Measurements from ENCODE around the gene ANKRD45. TPM values are rescaled to one million over a fixed set of nuclear protein-coding genes. Genes with fewer than 3 reads are reported as not detected.

The ANKRD45 gene
- total RNA-seq, 1 donor from 2014 or later, result not detected

DNA sequence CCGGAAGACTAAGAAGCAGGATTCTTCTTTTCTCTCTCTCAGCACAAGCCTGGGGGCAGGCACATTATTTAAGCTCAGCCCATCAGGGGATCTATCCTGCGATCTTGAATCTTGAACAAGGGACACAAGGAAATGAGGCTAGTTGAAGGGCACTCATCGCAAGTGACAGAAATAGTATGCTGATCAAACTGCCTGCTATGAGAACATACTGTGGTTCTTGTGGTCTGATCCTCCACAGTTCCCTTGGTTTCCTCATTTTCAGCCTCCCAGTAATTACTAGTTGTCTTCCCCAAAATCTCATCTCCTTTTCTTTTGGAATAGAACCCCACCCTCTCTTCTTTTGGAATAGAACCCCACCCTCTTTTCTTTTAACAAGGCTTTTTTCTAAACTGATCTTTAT, 6.5 kb downstream of the ANKRD45 start:
- DNase-seq (no peak), ATAC-seq (ENCODE audit: low read depth) (no peak)
- H3K4me1 Mint-ChIP-seq, result no peaks in the 10 kb centered on the region
- no peak overlapping the region for H3K27ac Mint-ChIP-seq
- CTCF ChIA-PET, result no interaction called here
- H3K9me3 Mint-ChIP-seq, result no peaks in the 10 kb centered on the region
- peaks cover 13% of the 10 kb centered on the region for H3K27me3 Mint-ChIP-seq
- POLR2A ChIA-PET, result no interaction called here
- H3K4me3 Mint-ChIP-seq, result no peak overlapping the region
- intact Hi-C loops (cut with micrococcal nuclease), result no loop called here
- no peaks in the 10 kb centered on the region for H3K36me3 Mint-ChIP-seq (ENCODE audit: low read depth)
- TF ChIP-seq, protein P1, sequence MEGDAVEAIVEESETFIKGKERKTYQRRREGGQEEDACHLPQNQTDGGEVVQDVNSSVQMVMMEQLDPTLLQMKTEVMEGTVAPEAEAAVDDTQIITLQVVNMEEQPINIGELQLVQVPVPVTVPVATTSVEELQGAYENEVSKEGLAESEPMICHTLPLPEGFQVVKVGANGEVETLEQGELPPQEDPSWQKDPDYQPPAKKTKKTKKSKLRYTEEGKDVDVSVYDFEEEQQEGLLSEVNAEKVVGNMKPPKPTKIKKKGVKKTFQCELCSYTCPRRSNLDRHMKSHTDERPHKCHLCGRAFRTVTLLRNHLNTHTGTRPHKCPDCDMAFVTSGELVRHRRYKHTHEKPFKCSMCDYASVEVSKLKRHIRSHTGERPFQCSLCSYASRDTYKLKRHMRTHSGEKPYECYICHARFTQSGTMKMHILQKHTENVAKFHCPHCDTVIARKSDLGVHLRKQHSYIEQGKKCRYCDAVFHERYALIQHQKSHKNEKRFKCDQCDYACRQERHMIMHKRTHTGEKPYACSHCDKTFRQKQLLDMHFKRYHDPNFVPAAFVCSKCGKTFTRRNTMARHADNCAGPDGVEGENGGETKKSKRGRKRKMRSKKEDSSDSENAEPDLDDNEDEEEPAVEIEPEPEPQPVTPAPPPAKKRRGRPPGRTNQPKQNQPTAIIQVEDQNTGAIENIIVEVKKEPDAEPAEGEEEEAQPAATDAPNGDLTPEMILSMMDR (IDR thresholded peaks at IDR 0.05), result no peak

DNA sequence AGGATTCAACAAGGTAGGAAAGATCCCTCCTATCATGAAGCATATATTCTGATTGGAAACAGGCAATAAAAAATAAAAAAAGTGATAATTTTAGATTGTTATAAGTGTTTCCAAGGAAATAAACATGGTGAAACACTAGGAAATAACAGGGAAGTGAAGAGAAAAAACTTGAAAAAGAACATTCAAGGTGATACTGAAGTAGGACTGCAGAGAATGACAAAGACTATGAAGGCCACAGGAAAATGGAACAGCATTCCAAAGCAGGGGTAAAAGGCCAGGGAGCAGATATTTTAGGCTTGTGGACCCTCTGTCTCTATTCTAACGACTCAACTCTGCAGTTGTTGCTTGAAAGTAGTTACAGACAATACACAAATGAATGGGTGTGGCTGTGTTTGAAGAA, 7.9 kb downstream of the ANKRD45 start:
- intact Hi-C loops (cut with micrococcal nuclease), result no loop called here
- no peaks in the 10 kb centered on the region for H3K4me1 Mint-ChIP-seq

GRCh38 chr1:173661271-173661670, 8.4 kb downstream of the ANKRD45 start:
- no peaks in the 10 kb centered on the region for H3K36me3 Mint-ChIP-seq (ENCODE audit: low read depth)
- no peak for DNase-seq
- H3K27me3 Mint-ChIP-seq, result no peaks in the 10 kb centered on the region
- ChIA-PET CTCF (no interaction called here), POLR2A (no interaction called here)
- TF ChIP-seq, protein P1 (IDR thresholded peaks at IDR 0.05), result no peak
- no peaks in the 10 kb centered on the region for H3K9me3 Mint-ChIP-seq
- ATAC-seq (ENCODE audit: low read depth), result no peak
- no peak overlapping the region for H3K27ac Mint-ChIP-seq
- intact Hi-C loops (cut with micrococcal nuclease), result no loop called here
- no peaks in the 10 kb centered on the region for H3K4me1 Mint-ChIP-seq
- H3K4me3 Mint-ChIP-seq, result no peak overlapping the region

More for the DNA sequence above, 7.9 kb downstream of the ANKRD45 start:
- TF ChIP-seq, protein P1 (IDR thresholded peaks at IDR 0.05), result no peak
- POLR2A ChIA-PET, result no interaction called here
- H3K9me3 Mint-ChIP-seq, result no peaks in the 10 kb centered on the region
- no peak for ATAC-seq (ENCODE audit: low read depth)
- no peak for DNase-seq
- no peak overlapping the region for H3K4me3 Mint-ChIP-seq
- no peaks in the 10 kb centered on the region for H3K36me3 Mint-ChIP-seq (ENCODE audit: low read depth)
- H3K27me3 Mint-ChIP-seq, result peaks cover 2% of the 10 kb centered on the region
- CTCF ChIA-PET, result no interaction called here
- H3K27ac Mint-ChIP-seq, result no peak overlapping the region

GRCh38 chr1:173660306-173660705, 9.3 kb downstream of the ANKRD45 start:
- no peak overlapping the region for H3K4me3 Mint-ChIP-seq
- no peak overlapping the region for H3K27ac Mint-ChIP-seq
- H3K27me3 Mint-ChIP-seq, result peaks cover 3% of the 10 kb centered on the region
- POLR2A ChIA-PET, result no interaction called here
- no peaks in the 10 kb centered on the region for H3K4me1 Mint-ChIP-seq
- TF ChIP-seq, protein P1 (IDR thresholded peaks at IDR 0.05), result no peak
- no peaks in the 10 kb centered on the region for H3K36me3 Mint-ChIP-seq (ENCODE audit: low read depth)
- intact Hi-C loops (cut with micrococcal nuclease), result no loop called here
- CTCF ChIA-PET, result no interaction called here
- DNase-seq (no peak), ATAC-seq (ENCODE audit: low read depth) (no peak)
- peaks cover 3% of the 10 kb centered on the region for H3K9me3 Mint-ChIP-seq

DNA sequence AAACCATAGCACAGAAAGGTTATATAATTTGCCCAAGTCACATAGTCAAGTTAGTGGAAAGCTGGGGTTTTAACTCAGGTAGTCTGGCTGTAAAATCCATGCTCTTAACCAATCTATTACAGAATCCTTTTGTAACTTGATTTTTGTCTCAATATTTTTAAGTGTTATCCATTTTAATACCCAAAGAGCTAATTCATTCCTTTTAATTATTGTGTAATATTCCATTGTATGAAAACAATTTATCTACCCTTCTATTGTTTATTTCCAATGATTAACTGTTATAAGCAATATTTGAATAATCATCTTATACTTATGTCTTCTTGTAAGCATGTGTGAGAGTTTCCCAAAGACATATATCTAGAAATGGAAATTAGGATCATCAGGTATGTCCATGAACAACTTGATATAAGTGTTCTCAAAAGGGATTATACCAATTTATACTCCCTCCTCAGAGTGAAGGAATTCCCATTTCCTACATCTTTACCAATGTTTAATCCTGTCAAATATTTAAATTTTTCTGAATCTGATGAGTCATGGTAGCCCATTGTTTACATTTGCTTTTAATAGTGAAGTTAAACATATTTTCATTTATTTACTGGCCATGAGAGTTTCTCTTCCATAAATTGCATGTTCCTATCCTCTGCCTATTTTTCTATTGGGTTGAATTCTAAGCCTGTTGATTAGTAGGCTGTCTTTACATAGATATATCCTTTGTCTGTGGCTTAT, 20.6 kb downstream of the ANKRD45 start:
- Mint-ChIP-seq H3K4me1 (no peaks in the 10 kb centered on the region), H3K9me3 (peaks cover 4% of the 10 kb centered on the region), H3K36me3 (ENCODE audit: low read depth) (no peaks in the 10 kb centered on the region), H3K27ac (no peak overlapping the region), H3K4me3 (no peak overlapping the region), H3K27me3 (peaks cover 4% of the 10 kb centered on the region)
- intact Hi-C loops (cut with micrococcal nuclease), result no loop called here
- CTCF ChIA-PET, result no interaction called here
- no peak for ATAC-seq (ENCODE audit: low read depth)
- POLR2A ChIA-PET, result no interaction called here
- no peak for DNase-seq
- TF ChIP-seq, protein P1 (IDR thresholded peaks at IDR 0.05), result no peak

All from activated B cell treated with CpG ODN at 0.5 μM for 24 hours (primary cell).